Caco-2 (cell line): ENCODE results near the gene RIMS4. TPM values are rescaled to one million over a fixed set of nuclear protein-coding genes. Genes with fewer than 3 reads are reported as not detected.

ENCODE experiments used
- BruUV-seq: library from RNA; stranded (reverse); fragments of 400-500 nt; replicated peaks from 2 replicates; lab custom pipeline; 2021; lab: Mats Ljungman, UMichigan
- CTCF ChIA-PET: fragments of 300-600 bp; sonication (Branson Sonifier 250); formaldehyde crosslinking; loops from one replicate; lab custom pipeline; 2022; ENCODE audit warnings: antibody characterized with exemption; lab: Charles Lee
- POLR2A ChIA-PET: fragments of 300-600 bp; sonication (Branson Sonifier 250); formaldehyde crosslinking; loops from one replicate; lab custom pipeline; 2022; ENCODE audit warnings: antibody characterized with exemption; lab: Charles Lee
- DNase-seq, 2 experiments: peaks; one replicate each; pipeline versions ENCODE4 v3.0.0 to v3.0.0-alpha.2; 2020 to 2022
- H3K27me3 ChIP-seq: replicated peaks from 2 replicates; pipeline ENCODE4 v1.6.0; 2011; ENCODE audit warnings: low read length; ENCODE audit not compliant: control insufficient read depth, insufficient read depth
- H3K36me3 ChIP-seq: 2 replicates; pipeline ENCODE4 v1.5.1; 2011; ENCODE audit warnings: low read length; ENCODE audit not compliant: control insufficient read depth, insufficient read depth
- H3K4me1 ChIP-seq: fragments of 250-450 bp; sonication (Bioruptor Pico); 2 replicates; pipeline ENCODE4 v1.5.1; 2020; ENCODE audit warnings: mild to moderate bottlenecking
- H3K4me3 ChIP-seq: 2 replicates; pipeline ENCODE4 v1.5.1; 2011; ENCODE audit warnings: low read depth, mild to moderate bottlenecking, control low read depth, low read length
- H3K9me3 ChIP-seq: fragments of 250-450 bp; sonication (Bioruptor Pico); 2 replicates; pipeline ENCODE4 v1.5.1; 2020; ENCODE audit warnings: mild to moderate bottlenecking, moderate library complexity
- H3K27ac Mint-ChIP-seq: one replicate; pipeline ENCODE4 v1.8.0; 2022; ENCODE audit warnings: mixed read lengths; ENCODE audit not compliant: unreplicated experiment
- H3K27me3 Mint-ChIP-seq: one replicate; pipeline ENCODE4 v1.8.0; 2022; ENCODE audit warnings: mixed read lengths; ENCODE audit not compliant: insufficient read depth, unreplicated experiment
- H3K36me3 Mint-ChIP-seq: one replicate; pipeline ENCODE4 v1.8.0; 2022; ENCODE audit warnings: mild to moderate bottlenecking, mixed read lengths; ENCODE audit not compliant: insufficient read depth, unreplicated experiment
- H3K4me1 Mint-ChIP-seq: one replicate; pipeline ENCODE4 v1.8.0; 2022; ENCODE audit warnings: low read depth, mixed read lengths; ENCODE audit not compliant: unreplicated experiment
- H3K4me3 Mint-ChIP-seq: one replicate; pipeline ENCODE4 v1.8.0; 2022; ENCODE audit warnings: mild to moderate bottlenecking, moderate library complexity, mixed read lengths; ENCODE audit not compliant: unreplicated experiment
- H3K9me3 Mint-ChIP-seq: one replicate; pipeline ENCODE4 v1.8.0; 2022; ENCODE audit warnings: mixed read lengths; ENCODE audit not compliant: unreplicated experiment
- intact Hi-C: fragments of 100-400 bp; cut with micrococcal nuclease; formaldehyde crosslinking; loops from one replicate; pipeline ENCODE4 v1.10.0; 2022; ENCODE audit not compliant: unreplicated experiment
- total RNA-seq: library from RNA; stranded (reverse); gene quantifications from 2 replicates; pipeline ENCODE4 v1.2.3, GENCODE V29; 2022
- TF ChIP-seq, protein P1 (sequence below), 2 experiments: fragments of 200-600 bp in 1 of 2; IDR thresholded peaks; 1 replicate in 1 of 2; 2 replicates in 1 of 2; pipeline versions ENCODE4 v1.5.1 to v1.8.0; 2011 to 2022; ENCODE audit warnings: antibody characterized with exemption in 1 of 2, control low read depth in 1 of 2, inconsistent platforms in 1 of 2, low read depth in 1 of 2, low read length in 1 of 2, mild to moderate bottlenecking in 1 of 2, moderate library complexity in 1 of 2; ENCODE audit not compliant: insufficient read depth in 1 of 2, severe bottlenecking in 1 of 2, unreplicated experiment in 1 of 2

Gene RIMS4
- total RNA-seq, 1 experiment from 2014 or later: 9.0 TPM

DNA sequence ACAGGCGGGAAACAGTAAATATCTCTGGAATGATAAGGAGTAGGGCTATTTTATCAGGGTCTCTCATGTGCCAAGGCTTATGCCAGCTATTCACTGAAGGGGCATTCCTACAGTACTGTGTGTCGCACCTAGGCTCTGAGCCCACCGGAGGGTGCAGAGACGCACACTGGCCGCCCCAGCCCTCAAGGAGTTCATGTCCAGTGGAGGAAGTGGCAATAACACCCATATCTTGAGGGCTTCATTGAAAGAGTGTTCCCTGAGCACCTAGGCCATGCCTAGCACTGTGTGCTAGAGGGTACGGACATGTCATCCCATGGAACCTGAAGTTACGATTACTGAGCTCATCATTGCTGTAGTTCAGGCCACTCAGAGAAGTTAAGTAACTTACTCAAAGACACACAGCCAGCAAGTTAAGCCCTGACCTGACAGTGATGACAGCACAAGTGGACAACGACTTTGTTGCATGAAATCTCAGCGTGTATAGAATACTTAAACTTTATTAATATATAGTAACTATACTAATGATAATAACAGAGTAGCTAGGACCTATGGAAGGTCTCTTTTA, 86.5 kb downstream of the RIMS4 start:
- Mint-ChIP-seq H3K27ac (no peak overlapping the region), H3K4me3 (no peak overlapping the region), H3K36me3 (no peaks in the 10 kb centered on the region), H3K4me1 (peaks cover 4% of the 10 kb centered on the region), H3K27me3 (no peaks in the 10 kb centered on the region), H3K9me3 (no peaks in the 10 kb centered on the region)
- POLR2A ChIA-PET: interaction anchor here (0.5 kb wide), 1 partner anchor 9 kb away, joined by 3 read pairs; no protein-coding TSS in a partner anchor
- peaks cover 3% of the 10 kb centered on the region for H3K4me1 ChIP-seq
- no peaks in the 10 kb centered on the region for H3K9me3 ChIP-seq
- no peak overlapping the region for H3K4me3 ChIP-seq
- no peaks in the 10 kb centered on the region for H3K27me3 ChIP-seq
- no peak for DNase-seq
- BruUV-seq: no TSS peak
- no peaks in the 10 kb centered on the region for H3K36me3 ChIP-seq
- TF ChIP-seq, protein P1, sequence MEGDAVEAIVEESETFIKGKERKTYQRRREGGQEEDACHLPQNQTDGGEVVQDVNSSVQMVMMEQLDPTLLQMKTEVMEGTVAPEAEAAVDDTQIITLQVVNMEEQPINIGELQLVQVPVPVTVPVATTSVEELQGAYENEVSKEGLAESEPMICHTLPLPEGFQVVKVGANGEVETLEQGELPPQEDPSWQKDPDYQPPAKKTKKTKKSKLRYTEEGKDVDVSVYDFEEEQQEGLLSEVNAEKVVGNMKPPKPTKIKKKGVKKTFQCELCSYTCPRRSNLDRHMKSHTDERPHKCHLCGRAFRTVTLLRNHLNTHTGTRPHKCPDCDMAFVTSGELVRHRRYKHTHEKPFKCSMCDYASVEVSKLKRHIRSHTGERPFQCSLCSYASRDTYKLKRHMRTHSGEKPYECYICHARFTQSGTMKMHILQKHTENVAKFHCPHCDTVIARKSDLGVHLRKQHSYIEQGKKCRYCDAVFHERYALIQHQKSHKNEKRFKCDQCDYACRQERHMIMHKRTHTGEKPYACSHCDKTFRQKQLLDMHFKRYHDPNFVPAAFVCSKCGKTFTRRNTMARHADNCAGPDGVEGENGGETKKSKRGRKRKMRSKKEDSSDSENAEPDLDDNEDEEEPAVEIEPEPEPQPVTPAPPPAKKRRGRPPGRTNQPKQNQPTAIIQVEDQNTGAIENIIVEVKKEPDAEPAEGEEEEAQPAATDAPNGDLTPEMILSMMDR (IDR thresholded peaks at IDR 0.05; ENCODE audit: insufficient read depth in 1 of 2, low read depth in 1 of 2, low read length in 1 of 2, severe bottlenecking in 1 of 2, unreplicated experiment in 1 of 2): no peak
- intact Hi-C loops: no loop called here
- CTCF ChIA-PET: interaction anchor here (0.7 to 1.5 kb wide), 4 partner anchors 9 to 39 kb away, joined by 3 to 4 read pairs (median 3); no protein-coding TSS in a partner anchor

DNA sequence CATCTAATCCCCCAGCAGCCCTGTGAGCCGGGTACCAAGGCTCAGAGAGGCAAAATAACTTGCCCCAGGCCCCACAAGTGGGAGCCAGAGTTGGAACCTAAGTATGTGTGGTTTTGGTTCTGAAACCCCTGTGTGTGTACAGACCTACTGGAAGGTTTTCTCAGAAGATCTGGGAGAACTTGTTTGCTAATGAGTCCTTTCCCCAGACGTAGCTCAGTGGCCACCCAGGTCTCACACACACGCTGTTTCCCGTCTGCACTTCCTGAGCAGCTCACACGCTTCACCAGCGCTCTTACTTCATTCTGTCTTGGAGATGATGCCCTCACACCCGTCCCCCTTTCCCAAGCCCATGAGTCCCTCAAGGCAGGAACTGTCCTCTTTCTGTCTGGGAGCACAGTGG, 87.0 kb downstream of the RIMS4 start:
- TF ChIP-seq, protein P1 (IDR thresholded peaks at IDR 0.05; ENCODE audit: insufficient read depth in 1 of 2, low read depth in 1 of 2, low read length in 1 of 2, severe bottlenecking in 1 of 2, unreplicated experiment in 1 of 2): no peak
- H3K4me3 ChIP-seq: no peak overlapping the region
- ChIA-PET POLR2A (no interaction called here), CTCF (interaction anchor here (0.7 to 1.3 kb wide), 3 partner anchors 10 to 38 kb away, joined by 3 read pairs; no protein-coding TSS in a partner anchor)
- no peaks in the 10 kb centered on the region for H3K9me3 Mint-ChIP-seq
- intact Hi-C loops: no loop called here
- H3K4me1 ChIP-seq: no peaks in the 10 kb centered on the region
- no TSS peak for BruUV-seq
- no peak overlapping the region for H3K4me3 Mint-ChIP-seq
- H3K36me3 Mint-ChIP-seq: no peaks in the 10 kb centered on the region
- DNase-seq: no peak
- no peak overlapping the region for H3K27ac Mint-ChIP-seq
- H3K9me3 ChIP-seq: no peaks in the 10 kb centered on the region
- H3K27me3 Mint-ChIP-seq: no peaks in the 10 kb centered on the region
- H3K4me1 Mint-ChIP-seq: no peaks in the 10 kb centered on the region
- H3K36me3 ChIP-seq: no peaks in the 10 kb centered on the region
- no peaks in the 10 kb centered on the region for H3K27me3 ChIP-seq

DNA sequence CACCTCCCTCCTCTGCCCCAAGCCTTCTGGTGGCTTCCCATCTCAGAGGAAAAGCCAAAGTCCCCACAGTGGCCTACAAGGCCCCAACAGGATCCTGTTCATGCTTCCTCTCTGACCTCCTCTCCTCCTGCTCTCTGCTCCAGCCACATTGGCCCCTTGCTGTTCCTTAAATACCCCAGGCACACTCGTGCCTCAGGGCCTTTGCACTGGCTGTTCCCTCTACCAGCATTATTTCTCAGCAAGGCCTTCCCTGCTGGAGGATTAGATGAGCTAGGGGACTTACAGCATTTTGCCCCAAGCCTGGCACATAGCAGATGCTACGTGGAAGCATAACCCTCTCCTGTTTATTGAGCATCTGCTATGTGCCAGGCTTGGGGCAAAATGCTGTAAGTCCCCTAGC, 87.4 kb downstream of the RIMS4 start:
- TF ChIP-seq, protein P1 (IDR thresholded peaks at IDR 0.05; ENCODE audit: insufficient read depth in 1 of 2, low read depth in 1 of 2, low read length in 1 of 2, severe bottlenecking in 1 of 2, unreplicated experiment in 1 of 2): no peak
- Mint-ChIP-seq H3K4me1 (no peaks in the 10 kb centered on the region), H3K27me3 (no peaks in the 10 kb centered on the region), H3K36me3 (no peaks in the 10 kb centered on the region), H3K4me3 (no peak overlapping the region), H3K9me3 (no peaks in the 10 kb centered on the region), H3K27ac (no peak overlapping the region)
- Histone ChIP-seq H3K36me3 (no peaks in the 10 kb centered on the region), H3K4me1 (no peaks in the 10 kb centered on the region), H3K9me3 (no peaks in the 10 kb centered on the region), H3K27me3 (no peaks in the 10 kb centered on the region), H3K4me3 (no peak overlapping the region)
- ChIA-PET POLR2A (no interaction called here), CTCF (interaction anchor here (0.6 to 1.3 kb wide), 4 partner anchors 11 to 131 kb away, joined by 3 read pairs; no protein-coding TSS in a partner anchor)
- no TSS peak for BruUV-seq
- intact Hi-C loops: no loop called here
- no peak for DNase-seq
